Left lung (tissue), 10 donors: ENCODE measurements around the gene ZBED1. TPM values are rescaled to one million over a fixed set of nuclear protein-coding genes. Genes with fewer than 3 reads are reported as not detected.
"Not testable (repeated sequence)": the region's sequence is repeated elsewhere in the genome, so short reads cannot be mapped to it uniquely, and the experiment has no call there.

ENCODE experiments used
- ATAC-seq: fragments of 200-7000 bp; cut with Tn5 transposase; one replicate; pipeline ENCODE4 v1.9.1; 2020; ENCODE audit warnings: moderate library complexity
- DNase-seq, 4 donors: peaks; one replicate each; pipeline ENCODE4 v3.0.0-alpha.2; 2013 to 2020
- H3K27ac ChIP-seq, 2 donors: fragments of 200-600 bp; sonication (generic) in 1 of 2; one replicate each; pipeline versions ENCODE4 v1.5.0 to v1.8.0; 2020 to 2021
- H3K27me3 ChIP-seq, 2 donors: fragments of 200-600 bp; sonication (generic) in 1 of 2; one replicate each; pipeline versions ENCODE4 v1.5.0 to v1.8.0; 2020 to 2021
- H3K36me3 ChIP-seq, 2 donors: fragments of 200-600 bp; sonication (generic) in 1 of 2; one replicate each; pipeline versions ENCODE4 v1.5.0 to v1.8.0; 2020 to 2021
- H3K4me1 ChIP-seq, 2 donors: fragments of 200-600 bp; one replicate each; pipeline ENCODE4 v1.8.0; 2021
- H3K4me3 ChIP-seq, 2 donors: fragments of 200-600 bp; sonication (generic) in 1 of 2; one replicate each; pipeline versions ENCODE4 v1.5.0 to v1.8.0; 2020 to 2021; ENCODE audit warnings: mild to moderate bottlenecking in 1 of 2
- H3K9me3 ChIP-seq, 2 donors: fragments of 200-600 bp; sonication (generic) in 1 of 2; one replicate each; pipeline versions ENCODE4 v1.5.0 to v1.8.0; 2020 to 2021
- intact Hi-C, 2 donors: fragments of 100-400 bp; cut with DNase I; formaldehyde crosslinking; loops; one replicate each; pipeline versions ENCODE4 v1.11.2 to v1.14.2; 2022
- polyA plus RNA-seq, 6 donors: library from polyadenylated mRNA; unstranded; fragments of 120-200 nt; gene quantifications; one replicate each; pipeline ENCODE4 v1.2.1, GENCODE V29; 2013; ENCODE audit not compliant: insufficient read length in 6 of 6
- total RNA-seq, 2 donors: library from RNA; stranded (reverse); fragmentation: NEBNext Ultra II Directional; extraction: Animal tissue kit (Norgen Biotek cat#: 25700); gene quantifications; one replicate each; pipeline ENCODE4 v1.2.1, GENCODE V29; 2021
- TF ChIP-seq, protein P1 (sequence below), 2 donors: fragments of 200-600 bp; sonication (generic) in 1 of 2; IDR thresholded peaks; one replicate each; pipeline versions ENCODE4 v1.5.0 to v1.8.0; 2021; ENCODE audit warnings: antibody characterized with exemption in 2 of 2
- donor health status: DM: no; HTN: yes; CAD: no.
- donor health status: DM: no; HTN: no; CAD: no.

The ZBED1 gene
- total and polyA plus RNA-seq, 8 donors, result 26.1 to 40.2 (median 31.1) TPM

DNA sequence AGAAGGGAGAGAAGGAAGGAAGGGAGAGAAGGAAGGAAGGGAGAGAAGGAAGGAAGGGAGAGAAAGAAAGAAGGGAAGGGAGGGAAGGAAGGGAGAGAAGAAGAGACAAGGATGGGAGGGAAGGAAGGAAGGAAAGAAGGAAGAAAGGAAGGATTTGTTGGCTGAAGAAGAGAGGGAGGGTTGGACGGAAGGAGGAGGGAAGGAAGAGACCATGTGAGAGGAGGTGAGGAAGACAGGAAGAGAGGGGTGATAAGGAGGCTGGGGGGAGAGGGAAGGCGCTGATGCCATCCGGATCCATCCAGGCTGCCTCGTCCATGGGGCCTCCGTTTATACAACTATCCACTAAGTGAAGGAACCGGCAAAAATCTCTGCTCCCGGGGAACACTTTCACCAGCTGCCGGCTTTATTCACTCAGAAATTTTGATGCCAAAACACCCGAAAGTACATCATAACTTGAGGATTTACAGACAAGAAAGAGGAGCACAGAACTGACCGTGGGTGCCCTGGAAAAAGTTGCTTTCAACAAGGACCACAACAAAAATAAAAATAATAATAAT lies 14.9 kb downstream of the ZBED1 start:
- intact Hi-C loops, result no loop called here
- H3K27ac ChIP-seq, result no peak overlapping the region
- no peaks in the 10 kb centered on the region for H3K27me3 ChIP-seq
- no peak overlapping the region for H3K4me3 ChIP-seq
- DNase-seq (peak in 1 of 4 donors; percentile 0), ATAC-seq (no peak)
- H3K4me1 ChIP-seq, result no peaks in the 10 kb centered on the region
- TF ChIP-seq, protein P1, sequence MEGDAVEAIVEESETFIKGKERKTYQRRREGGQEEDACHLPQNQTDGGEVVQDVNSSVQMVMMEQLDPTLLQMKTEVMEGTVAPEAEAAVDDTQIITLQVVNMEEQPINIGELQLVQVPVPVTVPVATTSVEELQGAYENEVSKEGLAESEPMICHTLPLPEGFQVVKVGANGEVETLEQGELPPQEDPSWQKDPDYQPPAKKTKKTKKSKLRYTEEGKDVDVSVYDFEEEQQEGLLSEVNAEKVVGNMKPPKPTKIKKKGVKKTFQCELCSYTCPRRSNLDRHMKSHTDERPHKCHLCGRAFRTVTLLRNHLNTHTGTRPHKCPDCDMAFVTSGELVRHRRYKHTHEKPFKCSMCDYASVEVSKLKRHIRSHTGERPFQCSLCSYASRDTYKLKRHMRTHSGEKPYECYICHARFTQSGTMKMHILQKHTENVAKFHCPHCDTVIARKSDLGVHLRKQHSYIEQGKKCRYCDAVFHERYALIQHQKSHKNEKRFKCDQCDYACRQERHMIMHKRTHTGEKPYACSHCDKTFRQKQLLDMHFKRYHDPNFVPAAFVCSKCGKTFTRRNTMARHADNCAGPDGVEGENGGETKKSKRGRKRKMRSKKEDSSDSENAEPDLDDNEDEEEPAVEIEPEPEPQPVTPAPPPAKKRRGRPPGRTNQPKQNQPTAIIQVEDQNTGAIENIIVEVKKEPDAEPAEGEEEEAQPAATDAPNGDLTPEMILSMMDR (IDR thresholded peaks at IDR 0.05), result no peak
- H3K9me3 ChIP-seq, result no peaks in the 10 kb centered on the region
- peaks cover 0 to 51% of the 10 kb centered on the region in 2 donors for H3K36me3 ChIP-seq

- intact Hi-C loops, result no loop called here
- H3K9me3 ChIP-seq, result no peaks in the 10 kb centered on the region
- peak; percentile 14 for ATAC-seq
- no peak overlapping the region for H3K4me3 ChIP-seq
- H3K27ac ChIP-seq, result peak overlapping the region in 1 of 2 donors; percentile 62
- no peaks in the 10 kb centered on the region for H3K27me3 ChIP-seq
- no peaks in the 10 kb centered on the region for H3K4me1 ChIP-seq
- TF ChIP-seq, protein P1 (IDR thresholded peaks at IDR 0.05), result no peak
- peaks cover 0 to 45% of the 10 kb centered on the region in 2 donors for H3K36me3 ChIP-seq
- DNase-seq, result peak in 1 of 4 donors; percentile 32
Observed at GRCh38 chrX:2484721-2485648, 15.8 kb downstream of the ZBED1 start.

DNA sequence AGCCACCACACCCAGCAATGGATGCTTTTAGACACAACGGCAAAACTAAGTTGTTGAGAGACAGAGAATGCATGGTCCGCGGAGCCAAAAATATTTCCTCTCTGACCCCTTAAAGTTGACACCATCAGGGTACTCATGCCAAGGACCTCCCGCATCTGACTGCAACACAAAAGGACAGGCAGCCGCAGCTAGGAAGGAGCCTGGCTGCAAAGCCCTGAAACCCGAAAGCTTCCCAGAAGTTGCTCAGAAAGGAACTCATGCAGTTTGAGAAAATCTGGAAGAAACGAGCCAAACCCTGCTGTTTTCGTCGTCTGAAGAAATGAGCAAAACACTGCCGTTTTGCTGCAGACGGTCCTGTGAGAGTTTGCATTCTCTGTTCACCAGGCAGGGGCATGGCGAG lies 16.5 kb downstream of the ZBED1 start:
- Histone ChIP-seq H3K36me3 (peaks cover 0 to 43% of the 10 kb centered on the region in 2 donors), H3K4me3 (no peak overlapping the region), H3K4me1 (no peaks in the 10 kb centered on the region), H3K27ac (peak overlapping the region in 1 of 2 donors; percentile 62), H3K27me3 (no peaks in the 10 kb centered on the region), H3K9me3 (no peaks in the 10 kb centered on the region)
- TF ChIP-seq, protein P1 (IDR thresholded peaks at IDR 0.05), result no peak
- ATAC-seq (peak; percentile 33), DNase-seq (peak in 3 of 4 donors; percentile 22 to 71 (median 35))
- intact Hi-C loops, result no loop called here

DNA sequence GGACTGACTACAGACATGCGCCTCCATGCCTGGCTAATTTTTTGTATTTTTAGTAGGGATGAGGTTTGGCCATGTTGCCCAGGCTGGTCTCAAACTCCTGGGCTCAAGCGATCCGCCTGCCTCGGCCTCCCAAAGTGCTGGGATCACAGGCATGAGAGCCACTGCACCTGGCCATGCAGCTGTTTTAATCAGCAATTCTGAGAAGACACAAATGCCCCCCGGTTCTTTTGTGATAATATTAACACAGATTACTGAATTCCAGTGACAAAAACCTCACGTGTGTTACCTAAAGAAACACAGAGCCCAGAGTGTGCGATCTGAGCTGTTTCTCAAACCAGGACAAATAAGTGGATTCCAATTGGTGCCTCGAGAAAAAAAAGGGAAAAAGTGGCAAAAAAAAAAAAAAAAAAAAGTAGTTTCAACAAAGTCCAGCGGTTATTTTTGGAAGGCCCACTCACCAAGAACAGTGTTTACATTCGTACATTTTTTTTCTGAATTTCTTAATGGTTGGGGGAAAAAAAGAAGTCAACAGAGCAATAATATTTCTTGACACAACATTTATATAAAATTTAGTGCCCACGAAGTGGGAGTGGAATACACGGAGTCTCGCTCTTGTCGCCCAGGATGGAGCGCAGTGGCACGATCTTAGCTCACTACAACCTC lies 17.2 kb downstream of the ZBED1 start:
- ATAC-seq, result no peak

GRCh38 chrX:2481597-2481996 lies 19.2 kb downstream of the ZBED1 start:
- H3K4me3 ChIP-seq, H3K27me3 ChIP-seq, H3K4me1 ChIP-seq, H3K27ac ChIP-seq, H3K9me3 ChIP-seq, ATAC-seq, intact Hi-C loops: not testable (repeated sequence)
- peak in 1 of 4 donors; percentile 5 for DNase-seq
- H3K36me3 ChIP-seq, result peaks cover 0 to 17% of the 10 kb centered on the region in 2 donors

More for the DNA sequence above, 17.2 kb downstream of the ZBED1 start:
- H3K9me3 ChIP-seq, result no peaks in the 10 kb centered on the region
- H3K4me1 ChIP-seq, result no peaks in the 10 kb centered on the region
- intact Hi-C loops, result no loop called here
- TF ChIP-seq, protein P1 (IDR thresholded peaks at IDR 0.05), result no peak
- H3K4me3 ChIP-seq, result no peak overlapping the region
- DNase-seq, result peak in 1 of 4 donors; percentile 2
- no peaks in the 10 kb centered on the region for H3K27me3 ChIP-seq
- H3K36me3 ChIP-seq, result peaks cover 0 to 36% of the 10 kb centered on the region in 2 donors
- H3K27ac ChIP-seq, result no peak overlapping the region

- H3K4me1 ChIP-seq, H3K9me3 ChIP-seq, ATAC-seq, H3K27ac ChIP-seq, intact Hi-C loops, H3K36me3 ChIP-seq, H3K4me3 ChIP-seq, H3K27me3 ChIP-seq, DNase-seq: not testable (repeated sequence)
Observed at GRCh38 chrX:2479982-2480381, 20.8 kb downstream of the ZBED1 start.
